Astrocyte (in vitro differentiated cells and primary cell): Measurements from ENCODE around the gene DUSP15. TPM values are rescaled to one million over a fixed set of nuclear protein-coding genes. Genes with fewer than 3 reads are reported as not detected.

Experiments
- DNase-seq: peaks from one replicate; pipeline ENCODE4 v3.0.0-alpha.2; 2010; ENCODE audit warnings: low read depth
- FAIRE-seq: peaks from 2 replicates; lab custom pipeline; 2011; peaks lifted over from hg19 to GRCh38; lab: Jason Lieb, UNC
- H2AFZ ChIP-seq: 2 replicates; pipeline ENCODE4 v1.6.0; 2012; ENCODE audit warnings: low read depth, low read length, inconsistent platforms
- H3K27ac ChIP-seq: 2 replicates; pipeline ENCODE4 v1.5.1; 2011; ENCODE audit warnings: low read depth, low read length, inconsistent platforms
- H3K27me3 ChIP-seq: 2 replicates; pipeline ENCODE4 v1.6.0; 2011; ENCODE audit warnings: low read length, inconsistent platforms; ENCODE audit not compliant: insufficient read depth
- H3K36me3 ChIP-seq: 2 replicates; pipeline ENCODE4 v1.5.1; 2011; ENCODE audit warnings: low read length, inconsistent platforms; ENCODE audit not compliant: insufficient read depth
- H3K4me1 ChIP-seq: 2 replicates; pipeline ENCODE4 v1.5.1; 2011; ENCODE audit warnings: low read length, inconsistent platforms; ENCODE audit not compliant: insufficient read depth
- H3K4me2 ChIP-seq: 2 replicates; pipeline ENCODE4 v1.6.0; 2012; ENCODE audit warnings: low read length, inconsistent platforms
- H3K4me3 ChIP-seq: 2 replicates; pipeline ENCODE4 v1.5.1; 2011; ENCODE audit warnings: low read depth, mild to moderate bottlenecking, low read length, inconsistent platforms; ENCODE audit not compliant: insufficient read depth
- H3K79me2 ChIP-seq: 2 replicates; pipeline ENCODE4 v1.6.0; 2012; ENCODE audit warnings: mild to moderate bottlenecking, low read length, inconsistent platforms; ENCODE audit not compliant: insufficient read depth
- H3K9ac ChIP-seq: 2 replicates; pipeline ENCODE4 v1.6.0; 2012; ENCODE audit warnings: mild to moderate bottlenecking, low read length, inconsistent platforms
- H3K9me3 ChIP-seq: 2 replicates; pipeline ENCODE4 v1.5.1; 2012; ENCODE audit warnings: low read depth, mild to moderate bottlenecking, low read length, inconsistent platforms; ENCODE audit not compliant: insufficient read depth
- H4K20me1 ChIP-seq: 2 replicates; pipeline ENCODE4 v1.6.0; 2012; ENCODE audit warnings: low read length, inconsistent platforms; ENCODE audit not compliant: insufficient read depth
- H3K27ac Mint-ChIP-seq: one replicate; pipeline ENCODE4 v1.8.0; 2021; ENCODE audit warnings: mild to moderate bottlenecking, mixed read lengths; ENCODE audit not compliant: unreplicated experiment
- H3K27me3 Mint-ChIP-seq: one replicate; pipeline ENCODE4 v1.8.0; 2021; ENCODE audit warnings: low read depth, mixed read lengths; ENCODE audit not compliant: unreplicated experiment
- H3K36me3 Mint-ChIP-seq: one replicate; pipeline ENCODE4 v1.8.0; 2021; ENCODE audit warnings: low read depth, mixed read lengths; ENCODE audit not compliant: unreplicated experiment
- H3K4me1 Mint-ChIP-seq: one replicate; pipeline ENCODE4 v1.8.0; 2021; ENCODE audit warnings: low read depth, mixed read lengths; ENCODE audit not compliant: unreplicated experiment
- H3K4me3 Mint-ChIP-seq: one replicate; pipeline ENCODE4 v1.8.0; 2021; ENCODE audit warnings: mild to moderate bottlenecking, moderate library complexity, mixed read lengths; ENCODE audit not compliant: unreplicated experiment
- H3K9me3 Mint-ChIP-seq: one replicate; pipeline ENCODE4 v1.8.0; 2021; ENCODE audit warnings: mild to moderate bottlenecking, mixed read lengths; ENCODE audit not compliant: unreplicated experiment
- EZH2 ChIP-seq: IDR thresholded peaks from 2 replicates; pipeline ENCODE4 v1.6.1; 2012; ENCODE audit warnings: mild to moderate bottlenecking, low read length, inconsistent platforms; ENCODE audit not compliant: insufficient read depth
- total RNA-seq: library from RNA; stranded (reverse); gene quantifications from 2 replicates; pipeline ENCODE4 v1.2.1, GENCODE V29; 2021
- TF ChIP-seq, protein P1 (sequence below): IDR thresholded peaks from 2 replicates; pipeline ENCODE4 v1.5.1; 2011; ENCODE audit warnings: low read depth, mild to moderate bottlenecking, inconsistent platforms, low read length, moderate library complexity; ENCODE audit not compliant: insufficient read depth

DUSP15 gene
- total RNA-seq, 1 donor from 2014 or later, result 1.2 TPM

DNA sequence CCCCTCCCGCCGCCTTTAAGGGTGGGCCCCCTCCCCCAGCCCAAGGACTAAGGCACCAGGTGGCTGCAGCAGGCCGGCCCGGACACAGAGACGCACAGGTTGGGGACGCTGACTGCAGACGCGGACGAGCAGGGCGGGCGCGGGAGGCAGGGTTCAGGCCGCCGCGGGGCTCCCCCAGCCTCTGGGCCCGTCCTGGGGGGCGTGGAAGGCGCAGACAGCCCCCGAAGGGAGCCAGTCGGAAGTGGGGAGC lies 9.3 kb downstream of the DUSP15 start:
- H3K79me2 ChIP-seq, result no peaks in the 10 kb centered on the region
- no peak for FAIRE-seq
- no peak for TF ChIP-seq EZH2
- TF ChIP-seq, protein P1, sequence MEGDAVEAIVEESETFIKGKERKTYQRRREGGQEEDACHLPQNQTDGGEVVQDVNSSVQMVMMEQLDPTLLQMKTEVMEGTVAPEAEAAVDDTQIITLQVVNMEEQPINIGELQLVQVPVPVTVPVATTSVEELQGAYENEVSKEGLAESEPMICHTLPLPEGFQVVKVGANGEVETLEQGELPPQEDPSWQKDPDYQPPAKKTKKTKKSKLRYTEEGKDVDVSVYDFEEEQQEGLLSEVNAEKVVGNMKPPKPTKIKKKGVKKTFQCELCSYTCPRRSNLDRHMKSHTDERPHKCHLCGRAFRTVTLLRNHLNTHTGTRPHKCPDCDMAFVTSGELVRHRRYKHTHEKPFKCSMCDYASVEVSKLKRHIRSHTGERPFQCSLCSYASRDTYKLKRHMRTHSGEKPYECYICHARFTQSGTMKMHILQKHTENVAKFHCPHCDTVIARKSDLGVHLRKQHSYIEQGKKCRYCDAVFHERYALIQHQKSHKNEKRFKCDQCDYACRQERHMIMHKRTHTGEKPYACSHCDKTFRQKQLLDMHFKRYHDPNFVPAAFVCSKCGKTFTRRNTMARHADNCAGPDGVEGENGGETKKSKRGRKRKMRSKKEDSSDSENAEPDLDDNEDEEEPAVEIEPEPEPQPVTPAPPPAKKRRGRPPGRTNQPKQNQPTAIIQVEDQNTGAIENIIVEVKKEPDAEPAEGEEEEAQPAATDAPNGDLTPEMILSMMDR, result no peak
- Mint-ChIP-seq H3K9me3 (peaks cover 2% of the 10 kb centered on the region), H3K27ac (no peak overlapping the region), H3K27me3 (peaks cover 43% of the 10 kb centered on the region), H3K4me1 (no peaks in the 10 kb centered on the region), H3K36me3 (peaks cover 2% of the 10 kb centered on the region), H3K4me3 (peak overlapping the region; percentile 76)
- H3K4me1 ChIP-seq, result peaks cover 7% of the 10 kb centered on the region
- peak overlapping the region; percentile 90 for H3K4me2 ChIP-seq
- peak overlapping the region; percentile 42 for H3K9ac ChIP-seq
- no peak for DNase-seq
- H3K36me3 ChIP-seq, result no peaks in the 10 kb centered on the region
- H3K27ac ChIP-seq, result no peak overlapping the region
- no peaks in the 10 kb centered on the region for H3K9me3 ChIP-seq
- H2AFZ ChIP-seq, result peak overlapping the region; percentile 87
- H3K27me3 ChIP-seq, result peaks cover 47% of the 10 kb centered on the region
- H4K20me1 ChIP-seq, result no peaks in the 10 kb centered on the region
- H3K4me3 ChIP-seq, result peak overlapping the region; percentile 54

DNA sequence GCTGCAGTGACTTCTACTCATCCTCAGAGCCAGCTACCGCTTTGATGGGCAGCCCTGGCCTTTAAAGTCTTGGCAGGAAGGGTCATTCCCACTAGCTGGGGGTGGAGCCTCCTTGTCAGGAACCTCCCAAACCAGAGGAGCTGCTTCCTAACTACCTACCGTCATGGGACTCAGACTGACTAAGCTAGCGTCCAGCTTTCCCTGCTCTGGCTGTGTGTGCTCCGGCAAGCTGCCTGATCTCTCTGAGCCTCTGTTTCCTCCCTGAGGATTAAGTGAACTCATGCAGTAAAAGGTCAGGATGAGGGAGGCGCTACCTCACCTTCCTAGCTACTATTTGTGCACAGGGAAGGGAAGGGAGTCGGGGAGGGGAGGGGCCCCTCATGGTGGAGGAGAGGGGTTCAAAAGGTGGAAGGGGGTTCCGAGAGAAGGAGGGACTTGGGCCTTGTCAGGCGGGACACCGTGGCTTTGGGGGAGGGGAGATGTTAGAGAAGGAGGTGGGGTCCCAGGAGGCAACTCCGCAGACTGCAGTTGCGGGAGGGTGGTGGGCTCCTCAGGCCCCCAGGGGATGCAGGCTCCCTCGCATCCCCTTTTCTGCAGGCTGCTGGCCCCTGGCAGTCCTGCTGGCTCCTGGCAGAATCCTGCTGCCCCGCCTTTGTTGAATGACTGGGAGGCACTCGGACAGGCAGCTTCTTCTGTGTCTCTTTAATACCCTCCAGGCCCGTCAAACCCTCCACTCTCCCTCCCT lies 9.8 kb downstream of the DUSP15 start:
- FAIRE-seq, result no peak
- no peak overlapping the region for H3K27ac Mint-ChIP-seq
- Histone ChIP-seq H3K9ac (peak overlapping the region; percentile 42), H3K27ac (no peak overlapping the region), H3K9me3 (no peaks in the 10 kb centered on the region), H3K36me3 (no peaks in the 10 kb centered on the region), H2AFZ (no peak overlapping the region), H3K79me2 (no peaks in the 10 kb centered on the region), H3K4me2 (peak overlapping the region; percentile 90), H3K4me1 (peaks cover 7% of the 10 kb centered on the region), H3K4me3 (peak overlapping the region; percentile 54), H3K27me3 (peaks cover 50% of the 10 kb centered on the region), H4K20me1 (no peaks in the 10 kb centered on the region)
- H3K9me3 Mint-ChIP-seq, result peaks cover 2% of the 10 kb centered on the region
- no peak for DNase-seq
- H3K27me3 Mint-ChIP-seq, result peaks cover 43% of the 10 kb centered on the region
- H3K36me3 Mint-ChIP-seq, result peaks cover 2% of the 10 kb centered on the region
- TF ChIP-seq, protein P1, result no peak
- peak; percentile 18 for TF ChIP-seq EZH2
- H3K4me1 Mint-ChIP-seq, result no peaks in the 10 kb centered on the region
- peak overlapping the region; percentile 76 for H3K4me3 Mint-ChIP-seq

DNA sequence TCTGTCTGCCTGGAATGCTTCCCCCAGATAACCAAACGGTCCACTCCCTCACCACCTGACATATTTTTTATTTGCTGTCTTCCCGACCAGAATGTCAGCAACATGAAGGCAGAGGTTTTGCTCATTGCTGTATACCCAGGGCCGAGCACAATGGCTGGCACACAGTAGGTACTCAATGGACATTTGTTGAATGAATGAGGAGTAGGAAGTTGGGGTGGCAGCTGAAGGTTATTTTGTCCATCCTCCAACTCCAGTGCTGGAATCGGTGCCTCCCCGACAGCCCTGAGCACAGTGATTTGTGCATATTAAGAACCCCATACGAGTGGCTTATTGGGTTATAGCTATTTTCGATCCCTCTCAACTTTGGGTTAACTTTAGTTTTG lies 10.3 kb downstream of the DUSP15 start:
- H3K4me3 Mint-ChIP-seq, result peak overlapping the region; percentile 43
- TF ChIP-seq, protein P1, result no peak
- TF ChIP-seq EZH2, result no peak
- no peak overlapping the region for H3K27ac Mint-ChIP-seq
- H3K4me2 ChIP-seq, result no peak overlapping the region
- peaks cover 2% of the 10 kb centered on the region for H3K9me3 Mint-ChIP-seq
- peaks cover 7% of the 10 kb centered on the region for H3K4me1 ChIP-seq
- H3K36me3 Mint-ChIP-seq, result peaks cover 2% of the 10 kb centered on the region
- no peaks in the 10 kb centered on the region for H3K36me3 ChIP-seq
- no peaks in the 10 kb centered on the region for H3K4me1 Mint-ChIP-seq
- no peaks in the 10 kb centered on the region for H3K79me2 ChIP-seq
- peaks cover 56% of the 10 kb centered on the region for H3K27me3 ChIP-seq
- H3K9me3 ChIP-seq, result no peaks in the 10 kb centered on the region
- no peak overlapping the region for H3K4me3 ChIP-seq
- H4K20me1 ChIP-seq, result no peaks in the 10 kb centered on the region
- H3K27me3 Mint-ChIP-seq, result peaks cover 41% of the 10 kb centered on the region
- DNase-seq (no peak), FAIRE-seq (no peak)
- H3K27ac ChIP-seq, result no peak overlapping the region
- H3K9ac ChIP-seq, result no peak overlapping the region
- no peak overlapping the region for H2AFZ ChIP-seq
